Measurements from ENCODE around the gene RPTOR.
"Not testable (repeated sequence)": the region's sequence is repeated elsewhere in the genome, so short reads cannot be mapped to it uniquely, and the experiment has no call there.

RPTOR gene, protein sequence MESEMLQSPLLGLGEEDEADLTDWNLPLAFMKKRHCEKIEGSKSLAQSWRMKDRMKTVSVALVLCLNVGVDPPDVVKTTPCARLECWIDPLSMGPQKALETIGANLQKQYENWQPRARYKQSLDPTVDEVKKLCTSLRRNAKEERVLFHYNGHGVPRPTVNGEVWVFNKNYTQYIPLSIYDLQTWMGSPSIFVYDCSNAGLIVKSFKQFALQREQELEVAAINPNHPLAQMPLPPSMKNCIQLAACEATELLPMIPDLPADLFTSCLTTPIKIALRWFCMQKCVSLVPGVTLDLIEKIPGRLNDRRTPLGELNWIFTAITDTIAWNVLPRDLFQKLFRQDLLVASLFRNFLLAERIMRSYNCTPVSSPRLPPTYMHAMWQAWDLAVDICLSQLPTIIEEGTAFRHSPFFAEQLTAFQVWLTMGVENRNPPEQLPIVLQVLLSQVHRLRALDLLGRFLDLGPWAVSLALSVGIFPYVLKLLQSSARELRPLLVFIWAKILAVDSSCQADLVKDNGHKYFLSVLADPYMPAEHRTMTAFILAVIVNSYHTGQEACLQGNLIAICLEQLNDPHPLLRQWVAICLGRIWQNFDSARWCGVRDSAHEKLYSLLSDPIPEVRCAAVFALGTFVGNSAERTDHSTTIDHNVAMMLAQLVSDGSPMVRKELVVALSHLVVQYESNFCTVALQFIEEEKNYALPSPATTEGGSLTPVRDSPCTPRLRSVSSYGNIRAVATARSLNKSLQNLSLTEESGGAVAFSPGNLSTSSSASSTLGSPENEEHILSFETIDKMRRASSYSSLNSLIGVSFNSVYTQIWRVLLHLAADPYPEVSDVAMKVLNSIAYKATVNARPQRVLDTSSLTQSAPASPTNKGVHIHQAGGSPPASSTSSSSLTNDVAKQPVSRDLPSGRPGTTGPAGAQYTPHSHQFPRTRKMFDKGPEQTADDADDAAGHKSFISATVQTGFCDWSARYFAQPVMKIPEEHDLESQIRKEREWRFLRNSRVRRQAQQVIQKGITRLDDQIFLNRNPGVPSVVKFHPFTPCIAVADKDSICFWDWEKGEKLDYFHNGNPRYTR (N-terminal part only)

DNA sequence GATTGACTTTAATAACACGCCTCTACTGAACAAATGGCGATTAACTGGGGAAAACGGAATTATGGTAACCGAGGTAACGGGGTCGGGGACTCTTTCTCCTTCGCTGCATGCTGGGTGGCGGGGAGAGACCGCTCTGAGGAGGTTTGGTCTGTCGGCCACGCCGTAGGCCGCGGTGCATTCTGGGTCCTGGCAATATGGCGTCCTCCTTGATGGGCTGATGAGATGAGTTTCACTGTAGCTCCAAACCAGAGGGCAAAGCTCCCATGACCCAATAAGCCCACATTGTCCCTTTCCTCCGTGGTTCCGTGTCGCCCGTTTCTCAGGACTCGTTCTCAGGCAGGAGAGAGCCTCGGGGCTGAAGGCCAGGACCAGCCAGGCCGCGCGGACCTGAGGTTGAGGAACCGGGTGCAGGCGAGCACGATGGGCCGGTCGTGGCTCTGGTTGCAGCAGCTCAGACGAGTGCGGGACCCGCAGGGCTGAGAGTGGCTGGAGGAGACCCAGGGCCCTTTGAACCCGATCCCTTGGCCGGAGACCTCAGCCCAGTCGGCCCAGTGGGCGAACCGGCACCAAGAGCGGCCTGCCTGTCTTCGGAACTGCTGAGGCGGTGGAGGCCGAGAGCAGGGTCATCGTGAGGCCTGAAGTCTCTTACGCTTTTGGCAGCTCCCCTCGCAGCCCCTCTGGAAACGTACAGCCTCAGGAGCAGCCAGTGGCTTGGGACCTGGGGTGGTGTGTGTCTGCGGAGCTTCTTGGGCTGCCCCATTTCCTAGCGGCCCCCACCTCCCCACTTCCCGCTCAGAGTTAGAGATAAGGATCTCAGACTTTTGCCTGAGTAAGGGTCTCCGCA is at the start of gene RPTOR:
Gene RPTOR (plus strand): TSS at position 184 of the 844 bp plus-strand sequence. CDS start 792 bp downstream, outside the sequence.
- peak; percentile 79 for DNase-seq (ENCODE audit: low spot score)

DNA sequence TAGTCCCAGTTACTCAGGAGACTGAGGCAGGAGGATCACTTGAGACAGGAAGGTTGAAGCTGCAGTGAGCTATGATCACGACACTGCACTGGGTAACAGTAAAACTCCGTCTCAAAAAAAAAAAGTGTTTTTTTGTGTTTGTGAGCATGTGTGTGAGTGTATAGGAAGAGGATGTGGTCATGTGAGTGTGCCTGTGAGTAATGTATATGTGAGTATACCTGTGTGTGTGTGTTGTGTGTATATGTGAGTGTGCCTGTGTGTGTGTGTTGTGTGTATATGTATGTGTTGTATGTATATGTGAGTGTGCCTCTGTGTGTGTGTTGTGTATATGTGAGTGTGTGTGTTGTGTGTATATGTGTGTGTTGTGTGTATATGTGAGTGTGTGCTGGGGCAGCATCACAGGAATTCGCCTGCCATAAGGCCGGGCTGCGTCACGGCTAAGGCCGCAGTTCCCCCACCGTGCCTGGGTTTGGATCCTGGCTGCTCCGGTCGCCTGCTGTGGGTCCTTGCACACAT is 46.9 kb upstream of the RPTOR start:
- DNase-seq (ENCODE audit: low spot score) = no peak

DNA sequence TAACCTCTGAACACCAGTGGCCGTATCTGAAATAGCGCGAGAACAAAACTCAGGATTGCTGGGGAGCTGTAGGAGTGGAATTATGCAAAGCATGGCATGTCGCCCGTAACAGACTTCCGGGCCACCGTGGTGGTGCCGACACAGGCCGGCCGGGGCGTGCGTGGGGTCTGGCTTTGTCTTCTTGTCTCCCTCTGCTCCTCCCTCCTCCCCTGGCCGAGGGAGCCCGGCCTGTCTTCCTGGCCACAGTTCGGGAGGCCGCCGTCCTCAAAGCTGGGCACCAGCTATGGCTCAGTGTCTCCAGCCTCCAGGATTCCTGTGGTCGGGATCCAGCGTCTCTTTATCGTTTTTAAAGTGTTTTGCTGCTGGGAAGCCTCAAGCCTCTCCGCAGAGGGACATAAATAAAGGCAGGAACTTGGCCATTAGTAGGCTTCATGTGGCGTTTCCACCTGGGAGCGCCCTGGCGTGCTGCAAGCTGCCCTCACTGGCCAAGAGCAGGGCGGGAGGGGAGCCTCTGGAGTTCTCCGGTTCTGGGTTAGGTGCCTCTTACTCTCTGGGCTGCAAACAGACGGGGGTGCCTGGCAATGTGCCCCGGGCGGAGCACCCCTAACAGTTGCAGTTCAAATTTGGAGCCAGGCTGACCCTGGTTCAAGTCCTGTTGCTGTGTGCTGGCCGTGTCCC is 46.3 kb upstream of the RPTOR start:
- no peak for DNase-seq (ENCODE audit: low spot score)

DNA sequence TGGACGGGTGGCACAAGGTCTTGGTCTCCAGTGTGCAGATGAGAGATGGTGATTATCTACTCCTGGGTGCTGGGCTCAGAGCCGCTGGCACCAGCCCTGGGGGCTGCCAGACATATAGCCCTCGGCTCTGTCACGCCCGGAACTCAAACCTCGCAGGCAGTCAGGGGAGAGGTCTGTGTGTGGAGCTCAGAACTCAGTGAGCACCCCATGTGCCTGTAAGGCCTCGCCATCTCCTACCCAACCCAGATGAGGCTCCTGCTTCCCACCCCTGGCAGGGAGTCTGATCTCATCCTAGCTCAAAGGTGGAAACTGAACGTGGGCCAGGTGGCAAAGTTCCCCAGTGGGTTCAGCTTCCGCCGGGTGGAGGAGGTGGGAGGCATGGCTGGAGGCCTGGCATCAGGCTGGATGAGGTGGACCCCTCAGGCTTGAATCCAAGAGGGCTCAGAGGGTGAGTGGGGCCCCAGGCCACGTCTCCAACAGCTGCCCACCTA is 45.7 kb upstream of the RPTOR start:
- DNase-seq (ENCODE audit: low spot score) = no peak

DNA sequence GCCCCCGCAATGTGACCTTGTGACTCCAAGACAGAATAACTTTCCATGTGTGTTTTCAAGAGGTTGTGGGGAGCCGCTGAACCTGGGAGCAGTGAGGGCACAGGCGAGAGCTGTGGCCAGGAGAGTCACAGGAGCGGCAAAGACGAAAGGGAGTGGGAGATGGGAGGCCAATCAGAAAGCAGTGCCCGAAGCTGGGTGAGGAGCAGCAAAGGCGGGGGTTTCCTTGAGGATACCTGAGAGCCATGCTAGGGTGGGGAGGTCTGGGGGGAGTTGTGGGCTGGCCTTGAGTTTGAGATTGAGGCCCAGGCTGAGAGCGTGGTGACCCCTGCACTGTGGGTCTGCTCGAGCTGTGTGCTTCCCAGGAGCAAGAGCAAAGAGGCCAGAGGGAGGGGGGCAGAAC is 45.1 kb upstream of the RPTOR start:
- DNase-seq (ENCODE audit: low spot score) = no peak

DNA sequence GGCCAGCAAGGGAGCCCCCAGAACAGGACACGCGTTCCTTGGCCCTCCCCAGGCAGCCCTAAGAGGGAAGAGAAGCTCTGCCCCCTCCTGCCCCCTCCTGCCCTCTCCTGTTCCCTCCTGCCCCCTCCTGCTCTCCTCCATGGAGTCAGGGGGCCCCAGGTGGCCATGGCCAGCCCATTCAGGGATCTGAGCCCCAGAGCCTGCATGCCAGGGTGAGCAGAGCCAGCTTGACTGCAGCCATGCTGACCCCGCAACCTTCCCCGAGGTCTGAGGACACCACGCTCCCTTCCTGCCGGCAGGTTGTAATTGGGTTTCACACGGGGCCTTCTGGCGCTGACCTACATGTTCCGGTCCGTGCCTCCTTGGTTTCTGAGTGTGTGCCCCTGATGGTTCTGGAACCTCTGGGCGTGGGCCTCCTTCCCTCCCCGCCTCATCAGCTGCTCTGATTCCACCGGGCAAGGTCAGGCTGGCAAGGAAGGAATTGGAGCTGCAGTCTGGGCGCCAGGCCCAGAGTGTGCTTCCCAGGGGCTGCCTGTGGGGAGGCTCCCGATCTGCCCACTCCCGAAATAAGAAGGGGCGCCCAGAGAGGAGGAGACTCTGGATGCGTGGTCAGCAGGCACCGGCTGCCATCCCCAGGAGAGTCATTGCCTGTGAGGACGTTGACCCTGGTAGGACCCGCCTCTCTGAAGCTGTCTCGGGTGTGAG is 44.5 kb upstream of the RPTOR start:
- DNase-seq (ENCODE audit: low spot score) = no peak

DNA sequence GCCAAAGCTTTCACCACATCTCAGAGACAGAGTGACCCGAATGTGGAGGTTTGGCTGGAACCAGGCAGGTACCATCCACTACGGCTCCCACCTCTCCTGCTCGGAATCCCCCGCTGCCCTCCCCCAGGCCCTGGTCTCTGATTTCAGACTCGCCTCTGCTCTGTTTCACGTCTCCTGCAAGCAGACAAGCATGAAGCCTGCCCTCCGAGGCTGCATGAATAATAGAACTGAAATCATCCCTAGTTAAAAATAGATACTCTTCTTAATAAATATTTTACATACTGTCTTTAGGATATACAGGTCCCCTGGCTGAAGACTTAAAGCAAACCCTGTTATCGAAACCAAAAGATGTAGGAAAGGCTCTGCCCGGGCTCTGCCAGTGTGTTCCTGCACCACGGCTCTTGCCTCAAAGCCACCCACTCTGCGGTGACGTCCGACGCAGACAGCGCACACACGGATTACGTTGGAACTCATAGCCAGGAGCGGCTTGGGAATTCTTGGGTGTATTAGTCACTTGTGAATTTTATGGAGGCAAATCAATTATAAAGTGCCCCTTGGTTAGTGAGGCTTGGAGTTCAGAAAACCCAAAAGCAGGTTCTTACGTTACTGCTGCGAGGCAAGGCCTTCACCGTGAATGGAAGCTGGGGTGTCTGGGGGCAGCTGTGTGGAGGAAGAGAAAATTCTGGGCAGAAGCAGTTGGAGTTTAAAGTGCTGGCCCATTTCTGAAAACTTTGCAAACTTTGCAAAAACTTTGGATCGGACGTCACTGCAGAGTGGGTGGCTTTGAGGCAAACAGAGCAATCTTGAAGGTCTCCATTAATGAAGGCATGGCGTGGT is 42.7 kb upstream of the RPTOR start:
- no peak for DNase-seq (ENCODE audit: low spot score)

DNA sequence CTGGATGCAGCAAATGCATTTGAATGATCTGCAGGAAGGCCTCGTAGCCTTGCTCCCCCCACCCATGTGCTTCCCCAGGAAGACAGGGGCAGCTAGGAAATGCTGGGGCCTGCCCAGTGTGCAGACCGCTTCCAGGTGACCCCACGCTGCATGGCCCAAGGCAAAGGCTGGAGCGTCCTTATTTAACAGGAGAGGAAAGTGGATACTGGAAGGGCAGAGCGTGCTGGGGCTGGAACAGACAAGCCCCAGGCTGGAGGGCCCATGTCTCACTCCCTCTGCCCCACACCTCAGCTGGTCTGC is 42.1 kb upstream of the RPTOR start:
- DNase-seq (ENCODE audit: low spot score) = no peak

DNA sequence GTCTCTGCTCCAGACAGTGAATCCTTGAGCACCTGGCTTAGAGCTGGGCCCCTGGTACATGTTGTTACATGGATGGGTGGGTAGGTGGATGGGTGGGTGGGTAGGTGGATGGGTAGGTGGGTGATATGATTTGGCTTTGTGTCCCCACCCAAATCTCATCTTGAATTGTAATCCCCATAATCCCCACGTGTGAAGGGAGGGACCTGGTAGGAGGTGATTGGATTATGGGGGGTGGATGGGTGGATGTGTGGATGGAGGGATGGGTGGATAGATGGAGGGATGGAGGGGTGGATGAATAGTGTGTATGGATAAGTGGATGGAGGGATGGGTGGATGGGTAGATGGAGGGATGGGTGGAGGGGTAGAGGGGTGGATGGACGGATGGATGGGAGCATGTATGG is 41.6 kb upstream of the RPTOR start:
- DNase-seq (ENCODE audit: low spot score) = no peak

DNA sequence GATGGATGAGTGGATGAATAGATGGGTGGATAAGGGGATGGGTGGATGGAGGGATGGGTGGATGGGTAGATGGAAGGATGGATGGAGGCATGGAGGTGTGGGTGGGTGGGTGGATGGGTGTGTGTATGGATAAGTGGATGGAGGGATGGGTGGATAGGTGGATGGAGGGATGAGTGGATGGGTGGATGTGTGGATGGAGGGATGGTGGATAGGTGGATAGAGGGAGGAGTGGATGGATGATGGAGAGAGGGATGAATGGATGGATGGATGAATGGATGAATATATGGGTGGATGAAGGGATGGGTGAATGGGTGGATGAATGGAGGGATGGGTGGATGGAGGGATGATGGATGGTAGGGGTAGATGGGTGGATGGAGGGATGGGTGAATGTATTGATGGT is 40.7 kb upstream of the RPTOR start:
- no peak for DNase-seq (ENCODE audit: low spot score)

DNA sequence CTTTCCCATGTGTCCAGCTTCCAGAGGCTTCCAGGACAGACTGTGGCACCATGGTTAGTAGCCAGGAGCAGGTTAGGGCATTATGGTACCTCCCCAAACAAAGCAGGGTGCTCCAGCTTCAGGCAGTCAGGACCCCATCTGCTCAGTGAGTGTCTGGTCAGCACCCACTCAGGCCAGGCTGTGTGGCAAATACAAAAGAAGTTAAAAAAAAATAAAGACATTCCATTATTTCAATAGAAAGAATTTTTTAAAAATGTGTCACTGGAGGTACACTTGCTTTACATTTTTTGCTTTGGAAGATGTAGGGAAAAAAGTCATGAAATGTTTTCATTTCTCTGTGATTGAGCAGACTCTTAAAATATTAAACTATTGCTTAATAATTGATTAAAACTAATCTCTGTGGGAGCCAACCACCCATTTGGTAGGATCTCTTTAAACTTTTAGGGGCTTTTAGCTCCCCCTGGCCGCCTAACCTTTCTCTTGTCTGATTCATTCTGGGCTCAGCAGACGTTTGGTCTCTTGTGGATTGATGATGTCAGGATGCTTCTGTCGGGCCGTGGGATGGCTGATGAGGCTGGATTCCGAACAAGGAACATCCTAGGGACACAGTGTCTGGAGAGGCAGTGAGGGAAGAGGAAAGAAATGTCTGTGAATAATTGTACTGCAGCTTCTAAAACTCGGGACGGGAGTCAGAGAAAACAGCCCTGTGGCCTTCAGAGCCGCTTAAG is 39.8 kb upstream of the RPTOR start:
- no peak for DNase-seq (ENCODE audit: low spot score)

DNA sequence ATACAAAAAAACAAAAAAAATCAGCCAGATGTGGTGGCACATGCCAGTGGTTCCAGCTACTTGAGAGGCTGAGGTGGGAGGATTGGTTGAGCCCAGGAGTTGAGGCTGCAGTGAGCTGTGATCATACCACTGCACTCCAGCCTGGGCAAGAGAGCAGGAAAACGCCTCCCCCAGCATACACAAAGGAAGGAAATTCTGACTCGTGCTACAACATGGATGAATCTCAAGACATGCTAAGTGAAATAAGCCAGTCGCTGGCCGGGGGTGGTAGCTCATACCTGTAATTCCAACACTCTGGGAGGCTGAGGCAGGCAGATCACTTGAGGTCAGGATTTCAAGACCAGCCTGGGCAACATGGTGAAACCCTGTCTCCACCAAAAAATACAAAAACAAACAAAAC is 37.5 kb upstream of the RPTOR start:
- not testable (repeated sequence) for DNase-seq (ENCODE audit: low spot score)

DNA sequence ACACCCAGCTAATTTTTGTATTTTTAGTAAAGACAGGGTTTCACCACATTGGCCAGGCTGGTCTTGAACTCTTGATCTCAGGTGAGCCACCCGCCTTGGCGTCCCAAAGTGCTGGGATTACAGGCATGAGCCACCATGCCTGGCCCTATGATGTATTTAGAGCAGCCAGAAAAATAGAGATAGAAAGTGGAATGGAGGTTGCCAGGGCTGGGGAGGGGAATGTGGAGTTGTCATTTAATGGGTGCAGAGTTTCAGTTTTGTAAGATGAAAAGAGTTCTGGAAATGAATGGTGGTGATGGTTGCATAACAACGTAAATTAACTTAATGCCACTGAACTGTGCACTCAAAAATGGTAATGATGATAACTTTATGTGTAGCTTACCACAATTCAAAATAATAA is 36.7 kb upstream of the RPTOR start:
- DNase-seq (ENCODE audit: low spot score) = no peak

DNA sequence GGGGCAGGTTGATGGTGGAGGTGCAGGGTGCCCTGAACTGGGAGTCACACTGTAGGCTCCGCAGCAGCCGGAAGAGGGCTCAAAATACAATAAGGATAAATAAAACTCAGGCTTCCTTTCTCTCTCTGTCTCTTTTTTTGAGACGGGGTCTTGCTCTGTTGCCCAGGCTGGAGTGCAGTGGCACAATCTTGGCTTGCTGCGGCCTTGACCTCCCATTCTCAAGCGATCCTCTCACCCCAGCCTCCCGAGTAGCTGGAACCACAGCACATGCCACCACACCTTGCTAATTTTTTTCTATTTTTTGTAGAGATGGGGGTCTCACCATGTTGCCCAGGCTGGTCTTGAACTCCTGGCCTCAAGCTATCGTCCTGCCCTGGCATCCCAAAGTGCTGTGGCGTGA is 35.3 kb upstream of the RPTOR start:
- DNase-seq (ENCODE audit: low spot score) = no peak

DNA sequence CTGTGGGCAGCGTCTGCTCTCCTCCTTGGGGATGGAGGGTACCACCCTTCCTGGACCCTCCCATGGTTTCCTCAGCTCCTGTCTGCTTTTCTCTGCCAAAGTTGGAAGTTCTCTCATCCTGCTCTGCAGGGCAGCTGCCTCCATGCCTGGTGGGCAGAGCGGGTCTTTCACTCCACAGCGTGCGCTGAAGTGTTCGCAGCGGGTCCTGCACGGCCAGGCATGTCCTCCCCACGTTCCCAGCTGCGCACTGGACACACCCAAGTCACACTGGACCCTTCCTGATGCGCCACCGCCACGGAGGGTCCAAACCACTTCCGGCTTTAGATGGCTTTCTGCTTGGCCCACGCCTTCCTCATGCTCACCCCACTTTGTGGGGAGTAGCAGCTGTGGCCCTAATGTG is 34.5 kb upstream of the RPTOR start:
- DNase-seq (ENCODE audit: low spot score) = no peak

DNA sequence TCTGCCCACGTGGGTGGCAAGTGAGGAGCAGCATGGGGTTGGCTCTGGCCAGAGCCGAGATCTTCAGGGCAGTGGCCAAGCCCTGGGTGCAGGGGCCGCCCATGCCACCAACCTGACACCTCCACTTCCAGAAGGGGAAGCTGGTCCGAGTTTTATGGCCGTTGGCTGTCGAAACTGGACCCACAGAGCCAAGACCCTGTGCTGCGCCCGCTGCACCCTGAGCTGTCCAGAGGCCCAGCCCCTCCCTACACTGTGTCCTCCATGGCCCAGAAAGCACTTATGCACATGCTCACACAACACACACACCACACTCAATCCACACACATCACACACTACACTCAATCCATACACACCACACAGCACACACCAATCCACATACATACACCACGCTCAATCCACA is 33.9 kb upstream of the RPTOR start:
- DNase-seq (ENCODE audit: low spot score) = no peak

DNA sequence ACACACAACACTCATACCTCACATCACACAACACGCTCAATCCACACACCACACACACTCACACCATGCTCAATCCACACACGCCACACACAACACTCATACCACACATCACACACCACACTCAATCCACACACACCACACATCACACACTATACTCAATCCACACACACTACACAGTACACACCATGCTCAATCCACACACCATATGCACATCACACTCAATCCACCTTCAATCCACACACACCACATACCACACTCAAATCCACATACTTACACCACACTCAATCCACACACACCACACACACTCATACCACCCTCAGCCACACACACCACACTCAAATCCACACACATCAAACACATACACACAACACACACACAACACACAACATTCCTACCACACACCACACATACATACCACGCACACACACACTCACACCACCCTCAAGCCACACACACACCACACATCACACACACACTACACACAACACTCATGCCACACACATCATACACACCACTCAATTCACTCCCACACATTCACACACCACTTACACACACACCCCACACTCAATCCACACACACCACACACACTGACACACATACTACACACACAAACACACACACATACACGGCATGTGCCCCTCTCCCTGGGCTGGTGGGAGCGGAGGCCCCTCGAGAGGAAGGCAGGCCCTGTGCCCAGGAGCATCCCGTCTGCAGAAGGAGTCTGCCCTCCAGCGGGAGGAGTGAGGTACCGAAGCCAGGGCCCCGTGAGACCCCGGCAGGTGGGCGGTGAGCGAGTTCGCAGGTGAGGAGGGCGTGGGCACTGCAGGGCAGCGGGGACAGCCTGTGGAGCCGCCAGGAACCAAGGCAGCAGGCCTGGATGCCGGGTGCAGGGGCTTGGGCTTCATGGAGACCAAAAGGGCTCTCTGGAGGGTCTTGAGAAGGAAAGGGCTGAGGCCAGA is 33.1 kb upstream of the RPTOR start:
- DNase-seq (ENCODE audit: low spot score) = no peak

DNA sequence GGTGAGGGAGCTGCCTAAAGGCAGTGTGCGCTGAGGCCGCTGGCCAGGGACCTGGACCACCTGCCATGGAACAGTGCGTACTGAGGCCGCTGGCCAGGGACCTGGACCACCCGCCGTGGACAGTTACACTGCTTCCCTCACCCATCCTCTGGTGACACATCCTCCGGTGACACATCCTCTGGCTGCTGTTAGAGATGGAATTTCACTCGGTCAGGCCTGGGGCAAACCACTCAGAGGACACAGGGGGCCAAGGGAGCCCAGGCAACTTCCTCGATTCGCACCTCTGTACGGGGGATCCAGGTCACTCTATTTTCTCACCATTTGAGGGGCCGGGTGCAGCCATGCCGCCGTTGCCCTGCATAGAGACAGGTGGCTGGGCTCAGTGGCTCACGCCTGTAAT is 32.4 kb upstream of the RPTOR start:
- DNase-seq (ENCODE audit: low spot score) = no peak
